ENCODE results near the gene ITPKA. TPM values are rescaled to one million over a fixed set of nuclear protein-coding genes. Genes with fewer than 3 reads are reported as not detected.

ITPKA gene
- total and polyA plus RNA-seq, 2 of the 13 experiments (the other 11 are each of a cell fraction or from before 2014, with no cell fraction given), result 13.2 to 41.3 TPM

DNA sequence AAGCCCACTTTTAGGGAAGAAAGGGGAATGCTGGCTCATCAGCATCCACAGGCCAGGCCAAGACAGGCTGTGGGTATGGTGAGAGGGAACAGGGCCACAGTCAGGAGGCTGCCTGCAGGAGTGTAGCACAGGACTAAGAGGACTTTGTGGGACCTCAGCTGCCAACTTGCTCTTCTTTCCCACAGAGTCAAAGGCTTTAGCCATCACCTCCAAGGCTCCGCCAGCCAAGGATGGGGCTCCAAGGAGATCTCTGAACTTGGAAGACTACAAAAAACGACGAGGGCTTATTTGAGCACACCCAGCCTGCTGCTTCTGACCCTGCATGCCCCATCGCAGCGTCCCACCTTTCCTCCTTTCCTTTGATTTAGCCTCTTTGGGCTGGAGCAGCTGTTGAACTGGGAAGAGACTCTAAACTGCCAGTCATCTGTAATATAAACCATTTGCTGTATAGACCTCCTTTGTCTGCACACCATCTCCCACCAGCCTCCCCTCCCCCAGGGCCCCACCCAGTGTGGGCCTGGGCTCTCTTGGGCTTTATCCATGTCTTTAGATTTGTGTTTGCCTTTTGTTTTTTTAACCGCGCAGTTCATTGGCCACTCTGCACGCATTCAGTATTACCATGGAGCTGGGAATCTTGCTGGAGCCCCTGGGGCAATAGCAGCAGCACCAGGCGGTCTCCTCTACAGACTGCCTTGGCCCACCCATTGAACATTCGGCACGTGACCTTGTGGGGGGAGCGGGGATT lies 13.1 kb upstream of the ITPKA start (continued):
- TF ChIP-seq SRSF9 (IDR thresholded peaks at IDR 0.05; ENCODE audit: borderline replicate concordance, insufficient read depth, low read depth, low read length, poor library complexity, severe bottlenecking), result no peak
- TF ChIP-seq TCF7 (IDR thresholded peaks at IDR 0.05; ENCODE audit: low read depth), result no peak

DNA sequence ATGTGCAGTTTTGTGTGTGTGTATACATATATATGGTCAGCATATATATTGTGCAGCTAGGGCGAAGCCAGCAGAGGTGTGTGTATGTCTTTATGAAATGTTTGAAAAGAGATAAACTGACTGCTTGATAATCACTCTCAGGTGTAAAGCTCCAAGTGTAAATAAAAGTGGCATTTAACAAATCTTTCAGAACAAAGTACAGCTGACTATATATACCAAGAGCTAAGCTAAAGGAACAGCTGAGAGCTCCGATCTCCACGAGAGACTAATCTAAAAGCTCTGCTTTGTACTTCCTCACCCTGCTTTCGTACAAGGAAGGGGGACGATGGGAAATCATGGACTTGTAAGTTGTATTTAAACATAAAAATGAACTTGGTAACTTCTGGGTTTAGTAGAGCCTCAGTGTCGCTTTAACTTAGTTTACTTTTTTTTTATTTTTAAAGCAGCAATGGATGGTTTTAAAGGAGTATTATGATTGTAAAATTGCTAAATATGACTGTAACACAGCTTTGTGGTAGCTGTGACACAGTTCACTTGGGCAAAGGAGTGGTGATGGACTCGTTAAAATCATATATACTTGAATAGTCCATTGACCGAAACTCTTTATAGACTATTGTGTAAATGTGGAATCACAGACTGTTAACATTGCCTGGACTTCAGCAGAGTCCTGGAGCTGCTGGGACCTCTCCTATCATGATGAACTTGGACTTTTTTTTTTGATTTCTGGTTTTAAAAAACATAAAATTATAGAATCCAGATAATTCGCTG lies 11.4 kb upstream of the ITPKA start:
- CTCF ChIA-PET (ENCODE audit: low intra/inter-chr PET ratio, low total read pairs), result no interaction called here
- H3K36me3 ChIP-seq (replicated peaks in 1 of 2; ENCODE audit: control insufficient read depth in 1 of 2, insufficient read depth in 2 of 2, low read length in 2 of 2), result peaks cover 4 to 35% of the 10 kb centered on the region in 2 experiments
- intact Hi-C loops (cut with micrococcal nuclease; ENCODE audit: unreplicated experiment), result no loop called here
- H2AFZ ChIP-seq (ENCODE audit: low read length), result no peak overlapping the region
- in situ Hi-C loops (cut with HindIII; ENCODE audit: extremely low pct_ligation_motif_present, low pct_unique_long_range_greater_than_20kb), result no loop called here
- WGBS (ENCODE audit: low lambda C conversion rate), result 96% methylated on average over 9 of the region's 9 CpGs
- BruUV-seq (replicated peaks), result no TSS peak
- POLR2A ChIA-PET, result interaction anchor here (1.1 to 1.9 kb wide), 2 partner anchors 11 to 13 kb away, joined by 4 to 7 read pairs; no protein-coding TSS in a partner anchor
- H3K4me2 ChIP-seq (ENCODE audit: low read depth, low read length), result no peak overlapping the region
- no peak overlapping the region for H3K4me3 ChIP-seq (replicated peaks in 1 of 3; ENCODE audit: insufficient read depth in 1 of 3, low read depth in 2 of 3, low read length in 3 of 3)
- TF ChIP-seq GLI4 (CRISPR knock-in tag; IDR thresholded peaks at IDR 0.05; ENCODE audit: borderline replicate concordance), result no peak
- no peak for TF ChIP-seq ZNF431 (CRISPR knock-in tag; IDR thresholded peaks at IDR 0.05; ENCODE audit: borderline replicate concordance, low read depth)
- no peak for TF ChIP-seq GABPB1 (CRISPR knock-in tag; IDR thresholded peaks at IDR 0.05)
- no peak for TF ChIP-seq REXO4 (CRISPR knock-in tag; IDR thresholded peaks at IDR 0.05; ENCODE audit: borderline replicate concordance)
- no peak for TF ChIP-seq NCOA5 (CRISPR knock-in tag; IDR thresholded peaks at IDR 0.05)
- TF ChIP-seq, protein P1, sequence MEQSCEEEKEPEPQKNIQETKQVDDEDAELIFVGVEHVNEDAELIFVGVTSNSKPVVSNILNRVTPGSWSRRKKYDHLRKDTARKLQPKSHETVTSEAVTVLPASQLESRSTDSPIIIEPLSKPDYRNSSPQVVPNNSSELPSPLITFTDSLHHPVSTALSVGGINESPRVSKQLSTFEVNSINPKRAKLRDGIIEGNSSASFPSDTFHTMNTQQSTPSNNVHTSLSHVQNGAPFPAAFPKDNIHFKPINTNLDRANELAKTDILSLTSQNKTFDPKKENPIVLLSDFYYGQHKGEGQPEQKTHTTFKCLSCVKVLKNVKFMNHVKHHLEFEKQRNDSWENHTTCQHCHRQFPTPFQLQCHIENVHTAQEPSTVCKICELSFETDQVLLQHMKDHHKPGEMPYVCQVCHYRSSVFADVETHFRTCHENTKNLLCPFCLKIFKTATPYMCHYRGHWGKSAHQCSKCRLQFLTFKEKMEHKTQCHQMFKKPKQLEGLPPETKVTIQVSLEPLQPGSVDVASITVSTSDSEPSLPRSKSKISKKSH (CRISPR knock-in tag; IDR thresholded peaks at IDR 0.05; ENCODE audit: borderline replicate concordance), result no peak
- TF ChIP-seq ZMYM2 (CRISPR knock-in tag; IDR thresholded peaks at IDR 0.05), result no peak
- TF ChIP-seq TMF1 (CRISPR knock-in tag; IDR thresholded peaks at IDR 0.05; ENCODE audit: low read depth), result no peak
- TF ChIP-seq ZNF83 (CRISPR knock-in tag; IDR thresholded peaks at IDR 0.05; ENCODE audit: borderline replicate concordance), result no peak
- TF ChIP-seq KDM4B (CRISPR knock-in tag; IDR thresholded peaks at IDR 0.05), result no peak
- no peak for TF ChIP-seq ZEB1 (IDR thresholded peaks at IDR 0.05; ENCODE audit: insufficient replicate concordance, low read depth)
- TF ChIP-seq, protein P2, sequence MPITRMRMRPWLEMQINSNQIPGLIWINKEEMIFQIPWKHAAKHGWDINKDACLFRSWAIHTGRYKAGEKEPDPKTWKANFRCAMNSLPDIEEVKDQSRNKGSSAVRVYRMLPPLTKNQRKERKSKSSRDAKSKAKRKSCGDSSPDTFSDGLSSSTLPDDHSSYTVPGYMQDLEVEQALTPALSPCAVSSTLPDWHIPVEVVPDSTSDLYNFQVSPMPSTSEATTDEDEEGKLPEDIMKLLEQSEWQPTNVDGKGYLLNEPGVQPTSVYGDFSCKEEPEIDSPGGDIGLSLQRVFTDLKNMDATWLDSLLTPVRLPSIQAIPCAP (CRISPR knock-in tag; IDR thresholded peaks at IDR 0.05; ENCODE audit: low read depth), result no peak
- no peak for TF ChIP-seq SCMH1 (CRISPR knock-in tag; IDR thresholded peaks at IDR 0.05; ENCODE audit: borderline replicate concordance)
- H3K79me2 ChIP-seq (ENCODE audit: insufficient read depth, low read length), result no peaks in the 10 kb centered on the region
- no peak overlapping the region for H3K27ac ChIP-seq (ENCODE audit: extremely low read length, insufficient read depth, low read length)
- H3K9me3 ChIP-seq (ENCODE audit: low read length), result no peaks in the 10 kb centered on the region
- no peaks in the 10 kb centered on the region for H3K27me3 ChIP-seq (ENCODE audit: control insufficient read depth in 1 of 2, insufficient read depth in 2 of 2, low read length in 2 of 2)
- no peaks in the 10 kb centered on the region for H3K4me1 ChIP-seq (ENCODE audit: insufficient read depth, low read length)
- no peak overlapping the region for H3K9ac ChIP-seq (ENCODE audit: insufficient read depth, low read depth, low read length)
- no peaks in the 10 kb centered on the region for H4K20me1 ChIP-seq (ENCODE audit: insufficient read depth, low read length)
- FAIRE-seq (no peak), DNase-seq (ENCODE audit: low spot score) (no peak), ATAC-seq (no peak)
